Stimulated activated CD4-positive, alpha-beta T cell treated with anti-CD3 and anti-CD28 coated beads, Interleukin-1b, Interleukin-23, amount 100 ng/mL, for 4 hours (primary cell): ENCODE measurements around the gene ISG20L2.

Experiments
- DNase-seq, 2 donors: peaks; one replicate each; pipeline ENCODE4 v3.0.0-alpha.2; 2020; ENCODE audit warnings: low read depth in 2 of 2

The ISG20L2 gene

GRCh38 chr1:156689953-156690674 is 38.5 kb downstream of the ISG20L2 start:
- DNase-seq = no peak

GRCh38 chr1:156689035-156689952 is 39.3 kb downstream of the ISG20L2 start:
- DNase-seq = peak; percentile 60 to 71

- no peak for DNase-seq
These were observed 44.3 kb downstream of the ISG20L2 start for GRCh38 chr1:156684227-156684782.

GRCh38 chr1:156682166-156682890 is 46.2 kb downstream of the ISG20L2 start:
- DNase-seq = no peak

GRCh38 chr1:156681196-156681960 is 47.2 kb downstream of the ISG20L2 start:
- no peak for DNase-seq

- no peak for DNase-seq
These were observed 48.5 kb downstream of the ISG20L2 start for GRCh38 chr1:156680056-156680455.

- DNase-seq = no peak
These were observed 50.7 kb downstream of the ISG20L2 start for GRCh38 chr1:156677616-156678596.

GRCh38 chr1:156676820-156677615 is 51.5 kb downstream of the ISG20L2 start, which contains the start of gene NES:
Gene NES, minus strand, starts transcription at chr1:156677407. Its CDS starts 143 bp downstream, at chr1:156677264.
- DNase-seq = no peak

GRCh38 chr1:156676114-156676819 is 52.3 kb downstream of the ISG20L2 start:
- no peak for DNase-seq

- DNase-seq = no peak
These were observed 53.1 kb downstream of the ISG20L2 start for GRCh38 chr1:156675210-156676113.

GRCh38 chr1:156673387-156674121 is 55.0 kb downstream of the ISG20L2 start:
- no peak for DNase-seq
